ENCODE measurements around the gene S100A7A. TPM values are rescaled to one million over a fixed set of nuclear protein-coding genes. Genes with fewer than 3 reads are reported as not detected.
"Not testable (repeated sequence)": the region's sequence is repeated elsewhere in the genome, so short reads cannot be mapped to it uniquely, and the experiment has no call there.

S100A7A gene
- total and polyA plus RNA-seq, 2 of the 13 experiments (the other 11 are each of a cell fraction or from before 2014, with no cell fraction given): not detected

GRCh38 chr1:153418758-153419435, 2.6 kb downstream of the S100A7A start:
- H3K9me3 ChIP-seq (ENCODE audit: low read length); H3K36me3 ChIP-seq (replicated peaks in 1 of 2; ENCODE audit: control insufficient read depth in 1 of 2, insufficient read depth in 2 of 2, low read length in 2 of 2); in situ Hi-C loops (cut with HindIII; ENCODE audit: extremely low pct_ligation_motif_present, low pct_unique_long_range_greater_than_20kb); CTCF ChIA-PET (ENCODE audit: low intra/inter-chr PET ratio, low total read pairs); ATAC-seq; H2AFZ ChIP-seq (ENCODE audit: low read length); FAIRE-seq; BruUV-seq (replicated peaks); DNase-seq (ENCODE audit: low spot score); H3K27me3 ChIP-seq (ENCODE audit: control insufficient read depth in 1 of 2, insufficient read depth in 2 of 2, low read length in 2 of 2); H3K4me3 ChIP-seq (replicated peaks in 1 of 3; ENCODE audit: insufficient read depth in 1 of 3, low read depth in 2 of 3, low read length in 3 of 3); H3K9ac ChIP-seq (ENCODE audit: insufficient read depth, low read depth, low read length); H4K20me1 ChIP-seq (ENCODE audit: insufficient read depth, low read length); H3K27ac ChIP-seq (ENCODE audit: extremely low read length, insufficient read depth, low read length); H3K4me2 ChIP-seq (ENCODE audit: low read depth, low read length); H3K4me1 ChIP-seq (ENCODE audit: insufficient read depth, low read length); H3K79me2 ChIP-seq (ENCODE audit: insufficient read depth, low read length); POLR2A ChIA-PET; intact Hi-C loops (cut with micrococcal nuclease; ENCODE audit: unreplicated experiment): not testable (repeated sequence)
- WGBS (ENCODE audit: low lambda C conversion rate): 0% methylated on average over 7 of the region's 7 CpGs

DNA sequence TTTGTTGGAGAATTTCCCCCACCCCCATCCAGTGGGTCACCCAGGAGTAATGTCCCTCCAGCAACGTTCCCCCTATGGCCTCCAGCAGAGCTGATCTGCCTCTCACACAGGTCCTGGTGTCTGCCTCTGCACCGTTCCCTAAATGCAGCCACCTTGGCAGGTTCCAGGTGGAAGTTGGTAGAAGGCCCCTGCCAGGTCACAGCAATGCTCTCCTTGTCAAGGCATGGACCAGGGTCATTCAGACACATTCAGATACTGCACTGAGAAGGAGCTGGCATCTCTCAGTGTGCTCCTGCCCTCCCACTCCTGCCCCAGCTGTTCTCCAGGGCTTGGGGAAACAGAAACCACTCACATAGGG, 3.1 kb downstream of the S100A7A start:
- CTCF ChIA-PET (ENCODE audit: low intra/inter-chr PET ratio, low total read pairs); H2AFZ ChIP-seq (ENCODE audit: low read length); FAIRE-seq; DNase-seq (ENCODE audit: low spot score); H3K9ac ChIP-seq (ENCODE audit: insufficient read depth, low read depth, low read length); in situ Hi-C loops (cut with HindIII; ENCODE audit: extremely low pct_ligation_motif_present, low pct_unique_long_range_greater_than_20kb); H3K27ac ChIP-seq (ENCODE audit: extremely low read length, insufficient read depth, low read length); H3K4me3 ChIP-seq (replicated peaks in 1 of 3; ENCODE audit: insufficient read depth in 1 of 3, low read depth in 2 of 3, low read length in 3 of 3); H3K36me3 ChIP-seq (replicated peaks in 1 of 2; ENCODE audit: control insufficient read depth in 1 of 2, insufficient read depth in 2 of 2, low read length in 2 of 2); POLR2A ChIA-PET; BruUV-seq (replicated peaks); H3K9me3 ChIP-seq (ENCODE audit: low read length); ATAC-seq; intact Hi-C loops (cut with micrococcal nuclease; ENCODE audit: unreplicated experiment); H3K4me1 ChIP-seq (ENCODE audit: insufficient read depth, low read length); H3K4me2 ChIP-seq (ENCODE audit: low read depth, low read length); H3K27me3 ChIP-seq (ENCODE audit: control insufficient read depth in 1 of 2, insufficient read depth in 2 of 2, low read length in 2 of 2); H3K79me2 ChIP-seq (ENCODE audit: insufficient read depth, low read length); H4K20me1 ChIP-seq (ENCODE audit: insufficient read depth, low read length): not testable (repeated sequence)
- 0% methylated on average over 2 of the region's 2 CpGs for WGBS (ENCODE audit: low lambda C conversion rate)

- ATAC-seq (no peak), DNase-seq (ENCODE audit: low spot score) (no peak), FAIRE-seq (no peak)
- no peak overlapping the region for H3K9ac ChIP-seq (ENCODE audit: insufficient read depth, low read depth, low read length)
- 21% methylated on average over 2 of the region's 2 CpGs for WGBS (ENCODE audit: low lambda C conversion rate)
- no peaks in the 10 kb centered on the region for H3K27me3 ChIP-seq (ENCODE audit: control insufficient read depth in 1 of 2, insufficient read depth in 2 of 2, low read length in 2 of 2)
- POLR2A ChIA-PET: no interaction called here
- BruUV-seq (replicated peaks): no TSS peak
- no peaks in the 10 kb centered on the region for H3K4me1 ChIP-seq (ENCODE audit: insufficient read depth, low read length)
- no peaks in the 10 kb centered on the region for H3K36me3 ChIP-seq (replicated peaks in 1 of 2; ENCODE audit: control insufficient read depth in 1 of 2, insufficient read depth in 2 of 2, low read length in 2 of 2)
- H3K79me2 ChIP-seq (ENCODE audit: insufficient read depth, low read length): no peaks in the 10 kb centered on the region
- no peak overlapping the region for H3K4me3 ChIP-seq (replicated peaks in 1 of 3; ENCODE audit: insufficient read depth in 1 of 3, low read depth in 2 of 3, low read length in 3 of 3)
- H2AFZ ChIP-seq (ENCODE audit: low read length): no peak overlapping the region
- H3K9me3 ChIP-seq (ENCODE audit: low read length): no peaks in the 10 kb centered on the region
- no peak overlapping the region for H3K27ac ChIP-seq (ENCODE audit: extremely low read length, insufficient read depth, low read length)
- in situ Hi-C loops (cut with HindIII; ENCODE audit: extremely low pct_ligation_motif_present, low pct_unique_long_range_greater_than_20kb) (no loop called here), intact Hi-C loops (cut with micrococcal nuclease; ENCODE audit: unreplicated experiment) (no loop called here)
- no peak overlapping the region for H3K4me2 ChIP-seq (ENCODE audit: low read depth, low read length)
- no peak for TF ChIP-seq FOXO1 (CRISPR knock-in tag; IDR thresholded peaks at IDR 0.05)
- no peak for TF ChIP-seq SP4 (CRISPR knock-in tag; IDR thresholded peaks at IDR 0.05)
- no peak for TF ChIP-seq MLXIP (CRISPR knock-in tag; IDR thresholded peaks at IDR 0.05; ENCODE audit: borderline replicate concordance)
- TF ChIP-seq SAFB2 (CRISPR knock-in tag; IDR thresholded peaks at IDR 0.05; ENCODE audit: borderline replicate concordance, low read depth): no peak
- no peak for TF ChIP-seq TAF1 (CRISPR knock-in tag; IDR thresholded peaks at IDR 0.05)
- no peak for TF ChIP-seq SMAD1 (CRISPR knock-in tag; IDR thresholded peaks at IDR 0.05; ENCODE audit: borderline replicate concordance, low read depth)
- TF ChIP-seq ATF2 (CRISPR knock-in tag; IDR thresholded peaks at IDR 0.05): no peak
- CTCF ChIA-PET (ENCODE audit: low intra/inter-chr PET ratio, low total read pairs): no interaction called here
- 0 out of 2 replicates have a peak, but pooled peaks cover 4% of the 10 kb centered on the region for H4K20me1 ChIP-seq (ENCODE audit: insufficient read depth, low read length)
Observed at GRCh38 chr1:153420306-153420705, 4.0 kb downstream of the S100A7A start.
